A549 (cell line): Measurements from ENCODE around the gene GAA. TPM values are rescaled to one million over a fixed set of nuclear protein-coding genes. Genes with fewer than 3 reads are reported as not detected.

Experiments
- ATAC-seq, 2 experiments: fragments of 200-7000 bp in 1 of 2; fragments of >200 bp in 1 of 2; cut with Nextera tagmentation in 1 of 2; cut with Tn5 transposase in 1 of 2; 3 replicates each; pipeline versions ENCODE4 v1.8.0 to v1.9.1; 2018 to 2020; ENCODE audit warnings: mild to moderate bottlenecking in 1 of 2, moderate library complexity in 1 of 2
- CTCF ChIA-PET: fragments of 300-600 bp; sonication (Branson Sonifier 250); formaldehyde crosslinking; extraction: SDS; loops from one replicate; lab custom pipeline; 2021; ENCODE audit warnings: antibody characterized with exemption, inconsistent platforms; lab: Yijun Ruan, JAX
- POLR2A ChIA-PET: fragments of 350-600 bp; formaldehyde crosslinking; extraction: SDS; loops from one replicate; lab custom pipeline; 2021; ENCODE audit warnings: antibody characterized with exemption, inconsistent platforms; lab: Yijun Ruan, JAX
- DNase-seq, 2 experiments: peaks; one replicate each; pipeline versions ENCODE4 v3.0.0 to v3.0.0-alpha.2; 2011 to 2016; ENCODE audit warnings: low read depth in 1 of 2, low spot score in 1 of 2
- FAIRE-seq: peaks from 2 replicates; lab custom pipeline; 2011; peaks lifted over from hg19 to GRCh38; lab: Jason Lieb, UNC
- H3K27ac ChIP-seq, 2 experiments: fragments of >200 bp; sonication (Bioruptor Twin); formaldehyde crosslinking; 3 replicates each; pipeline ENCODE4 v1.5.1; 2016 to 2017
- H3K4me1 ChIP-seq: fragments of >200 bp; sonication (Bioruptor Twin); formaldehyde crosslinking; 3 replicates; pipeline ENCODE4 v1.6.1; 2016
- H3K4me2 ChIP-seq: fragments of >200 bp; sonication (Bioruptor Twin); formaldehyde crosslinking; 3 replicates; pipeline ENCODE4 v1.6.1; 2016
- H3K4me3 ChIP-seq: fragments of >200 bp; sonication (Bioruptor Twin); formaldehyde crosslinking; 3 replicates; pipeline ENCODE4 v1.5.1; 2016
- H3K9me3 ChIP-seq: fragments of >200 bp; sonication (Bioruptor Twin); formaldehyde crosslinking; 3 replicates; pipeline ENCODE4 v1.6.1; 2016
- E2F6 ChIP-seq: IDR thresholded peaks from 2 replicates; pipeline ENCODE4 v1.6.1; 2012; ENCODE audit warnings: low read depth, borderline replicate concordance
- EHF ChIP-seq: fragments of 250-450 bp; sonication (Bioruptor Pico); IDR thresholded peaks from 2 replicates; pipeline ENCODE4 v1.5.0; 2020; ENCODE audit warnings: mild to moderate bottlenecking
- EP300 ChIP-seq, 2 experiments: fragments of >200 bp; sonication (Bioruptor Twin); formaldehyde crosslinking; IDR thresholded peaks; 2 replicates in 1 of 2; 3 replicates in 1 of 2; pipeline ENCODE4 v1.6.1; 2016 to 2017
- FOXS1 ChIP-seq: fragments of 250-450 bp; sonication (Bioruptor Pico); IDR thresholded peaks from 2 replicates; pipeline ENCODE4 v1.5.0; 2020; ENCODE audit warnings: mild to moderate bottlenecking, moderate library complexity
- HMGXB4 ChIP-seq: fragments of 250-450 bp; sonication (Bioruptor Pico); IDR thresholded peaks from 2 replicates; pipeline ENCODE4 v1.5.0; 2021; ENCODE audit warnings: mild to moderate bottlenecking, moderate library complexity, borderline replicate concordance
- HOXA7 ChIP-seq: fragments of 250-450 bp; sonication (Bioruptor Pico); IDR thresholded peaks from 2 replicates; pipeline ENCODE4 v1.5.0; 2020; ENCODE audit warnings: mild to moderate bottlenecking, moderate library complexity
- JUN ChIP-seq, 2 experiments: fragments of >200 bp; sonication (Bioruptor Twin); formaldehyde crosslinking; IDR thresholded peaks; 2 replicates in 1 of 2; 3 replicates in 1 of 2; pipeline ENCODE4 v1.6.1; 2016 to 2017
- KDM1A ChIP-seq: fragments of 200-600 bp; sonication (generic); IDR thresholded peaks from 2 replicates; pipeline ENCODE4 v1.6.1; 2016; ENCODE audit warnings: low read depth, mild to moderate bottlenecking
- KDM5A ChIP-seq: fragments of 200-600 bp; sonication (generic); IDR thresholded peaks from 2 replicates; pipeline ENCODE4 v1.6.1; 2016; ENCODE audit warnings: antibody characterized with exemption, mild to moderate bottlenecking
- MAFK ChIP-seq: fragments of 450-650 bp; IDR thresholded peaks from 2 replicates; pipeline ENCODE4 v1.6.1; 2014; ENCODE audit not compliant: partially characterized antibody
- MYC ChIP-seq: IDR thresholded peaks from 2 replicates; pipeline ENCODE4 v1.6.1; 2012; ENCODE audit warnings: mild to moderate bottlenecking, inconsistent platforms, low read length, improper control_type of control experiment, borderline replicate concordance
- NFE2L2 ChIP-seq: fragments of 150-350 bp; conservative IDR thresholded peaks from 2 replicates; pipeline ENCODE4 v1.6.1; 2014; ENCODE audit warnings: low read length
- PHF8 ChIP-seq: fragments of 200-600 bp; sonication (generic); IDR thresholded peaks from 2 replicates; pipeline ENCODE4 v1.6.1; 2016; ENCODE audit warnings: low read depth, mild to moderate bottlenecking, antibody characterized with exemption, moderate library complexity, borderline replicate concordance
- RAD21 ChIP-seq, 2 experiments: fragments of >200 bp in 1 of 2; sonication (Bioruptor Twin) in 1 of 2; formaldehyde crosslinking in 1 of 2; IDR thresholded peaks in 1 of 2; conservative IDR thresholded peaks in 1 of 2; 2 replicates in 1 of 2; 3 replicates in 1 of 2; pipeline ENCODE4 v1.6.1; 2012 to 2018; ENCODE audit warnings: inconsistent platforms in 1 of 2
- RCOR1 ChIP-seq: fragments of 150-350 bp; IDR thresholded peaks from 2 replicates; pipeline ENCODE4 v1.6.1; 2014; ENCODE audit warnings: antibody characterized with exemption, low read length, low read depth
- REST ChIP-seq: fragments of 200-600 bp; sonication (generic); IDR thresholded peaks from 2 replicates; pipeline ENCODE4 v1.6.1; 2016; ENCODE audit warnings: antibody characterized with exemption, mild to moderate bottlenecking, moderate library complexity
- RNF2 ChIP-seq: fragments of 200-600 bp; sonication (generic); IDR thresholded peaks from 2 replicates; pipeline ENCODE4 v1.6.1; 2016; ENCODE audit warnings: low read depth, mild to moderate bottlenecking, antibody characterized with exemption, moderate library complexity, borderline replicate concordance
- SMC3 ChIP-seq: fragments of >200 bp; sonication (Bioruptor Twin); formaldehyde crosslinking; IDR thresholded peaks from 3 replicates; pipeline ENCODE4 v1.6.1; 2018; ENCODE audit warnings: inconsistent platforms
- SREBF2 ChIP-seq: fragments of 450-650 bp; IDR thresholded peaks from 2 replicates; pipeline ENCODE4 v1.6.1; 2014; ENCODE audit warnings: mild to moderate bottlenecking, moderate library complexity
- TFCP2L1 ChIP-seq: fragments of 250-450 bp; sonication (Bioruptor Pico); IDR thresholded peaks from 2 replicates; pipeline ENCODE4 v1.5.0; 2021; ENCODE audit warnings: mild to moderate bottlenecking
- USF2 ChIP-seq: fragments of 450-650 bp; IDR thresholded peaks from 2 replicates; pipeline ENCODE4 v1.6.1; 2014; ENCODE audit warnings: antibody characterized with exemption
- ZC3H11A ChIP-seq: fragments of 450-650 bp; IDR thresholded peaks from 2 replicates; pipeline ENCODE4 v1.6.1; 2014; ENCODE audit warnings: antibody characterized with exemption, mild to moderate bottlenecking
- WGBS: methylation state at CpG from one replicate; pipeline ENCODE4 v1.1.6; 2017; ENCODE audit errors: missing lambda C conversion rate; 5-methylcytosine and 5-hydroxymethylcytosine counted together
- polyA plus RNA-seq, 4 experiments: library from polyadenylated mRNA; depleted of rRNA in 3 of 4; stranded (reverse); fragments of >200 nt; fragmentation: RNase III in 1 of 4; extraction: RNeasy Plus Mini Kit Qiagen cat#74134 plus additional on column Dnase treatment in 1 of 4; gene quantifications; 2 replicates in 3 of 4; 3 replicates in 1 of 4; pipeline ENCODE4 v1.2.3, GENCODE V29; 2011 to 2017

The GAA gene
- polyA plus RNA-seq, 2 of the 4 experiments (the other 2 are of a cell fraction): 5.7 to 47.4 TPM

GRCh38 chr17:80086081-80086480 is 15.3 kb upstream of the GAA start:
- DNase-seq (no peak), FAIRE-seq (no peak), ATAC-seq (no peak)
- Histone ChIP-seq H3K27ac (no peak overlapping the region), H3K9me3 (no peaks in the 10 kb centered on the region), H3K4me1 (peaks cover 7% of the 10 kb centered on the region; the same call in 2 of the 3 replicates), H3K4me3 (no peak overlapping the region), H3K4me2 (no peak overlapping the region)
- ChIA-PET POLR2A (no interaction called here), CTCF (interaction anchor here (0.6 to 15.4 kb wide), 7 partner anchors 9 to 167 kb away, joined by 3 to 176 read pairs (median 4); partner anchors contain the start of gene GAA)
- no peak for TF ChIP-seq KDM5A
- no peak for TF ChIP-seq RNF2
- no peak for TF ChIP-seq SREBF2
- no peak for TF ChIP-seq RCOR1
- no peak for TF ChIP-seq HMGXB4
- no peak for TF ChIP-seq TFCP2L1
- no peak for TF ChIP-seq EP300 (IDR thresholded peaks at IDR 0.05)
- TF ChIP-seq NFE2L2: no peak
- TF ChIP-seq JUN (IDR thresholded peaks at IDR 0.05): no peak
- TF ChIP-seq FOXS1 (CRISPR knock-in tag): no peak
- no peak for TF ChIP-seq SMC3
- no peak for TF ChIP-seq PHF8
- TF ChIP-seq HOXA7 (CRISPR knock-in tag): no peak
- WGBS: 74% methylated on average over 17 of the region's 17 CpGs

- DNase-seq (no peak), ATAC-seq (no peak), FAIRE-seq (no peak)
- POLR2A ChIA-PET: no interaction called here
- Histone ChIP-seq H3K27ac (no peak overlapping the region), H3K9me3 (no peaks in the 10 kb centered on the region), H3K4me1 (peaks cover 7% of the 10 kb centered on the region; the same call in 2 of the 3 replicates), H3K4me2 (no peak overlapping the region), H3K4me3 (no peak overlapping the region)
- 75% methylated on average over 10 of the region's 11 CpGs for WGBS
- CTCF ChIA-PET: interaction anchor here (0.6 to 15.4 kb wide), 6 partner anchors 9 to 177 kb away, joined by 3 to 176 read pairs (median 4); partner anchors contain the start of gene GAA
- TF ChIP-seq USF2 (no peak), REST (no peak), JUN (IDR thresholded peaks at IDR 0.05) (no peak), KDM1A (no peak), TFCP2L1 (no peak), EHF (no peak), RAD21 (conservative IDR thresholded peaks at IDR 0.05 in 1 of 2, IDR thresholded peaks at IDR 0.05 in 1 of 2) (no peak), MAFK (no peak), E2F6 (no peak), ZC3H11A (no peak), MYC (no peak)
Measured at GRCh38 chr17:80086616-80087015, 14.8 kb upstream of the GAA start.
